T-helper 9 cell (primary cell): ENCODE results near the gene KIF26B.
"Not testable (repeated sequence)": the region's sequence is repeated elsewhere in the genome, so short reads cannot be mapped to it uniquely, and the experiment has no call there.

Experiments
- DNase-seq: peaks from one replicate; pipeline ENCODE4 v3.0.0-alpha.2; 2020

KIF26B gene

DNA sequence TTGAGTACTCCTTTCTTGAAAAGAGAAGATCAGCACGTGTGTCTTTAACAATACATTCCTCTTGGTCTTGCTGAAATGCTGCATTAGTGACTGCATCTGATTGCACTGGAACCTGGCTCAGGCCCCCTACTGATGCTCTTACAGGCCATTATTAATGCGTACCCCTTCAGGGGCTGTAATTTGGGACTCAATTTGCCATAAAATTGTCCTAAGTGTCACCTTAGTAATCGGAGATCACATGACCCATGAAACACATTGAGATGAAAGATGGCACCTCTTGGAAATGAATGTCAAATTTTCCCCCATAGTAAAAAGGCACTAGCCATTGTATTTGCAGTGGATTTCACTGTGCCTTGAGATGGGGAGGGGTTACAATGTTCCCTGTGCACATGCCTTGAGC is 563.3 kb downstream of the KIF26B start:
- no peak for DNase-seq

DNA sequence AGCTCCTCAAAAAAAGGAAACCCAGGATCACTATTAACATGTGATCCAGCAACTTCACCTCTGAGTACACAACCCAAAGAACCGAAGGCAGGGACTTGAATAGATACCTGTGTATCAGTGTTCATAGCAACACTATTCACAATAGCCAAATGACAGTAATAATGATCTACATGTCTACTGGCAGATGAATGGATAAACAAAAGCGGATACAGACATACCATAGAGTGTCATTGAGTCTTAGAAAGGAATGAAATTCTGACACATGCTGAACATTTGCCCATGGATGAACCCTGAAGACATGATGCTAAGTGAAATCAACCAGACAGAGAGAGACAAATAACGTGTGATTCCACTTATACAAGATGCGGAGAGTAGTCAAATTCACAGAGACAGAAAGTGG is 564.2 kb downstream of the KIF26B start:
- no peak for DNase-seq

DNA sequence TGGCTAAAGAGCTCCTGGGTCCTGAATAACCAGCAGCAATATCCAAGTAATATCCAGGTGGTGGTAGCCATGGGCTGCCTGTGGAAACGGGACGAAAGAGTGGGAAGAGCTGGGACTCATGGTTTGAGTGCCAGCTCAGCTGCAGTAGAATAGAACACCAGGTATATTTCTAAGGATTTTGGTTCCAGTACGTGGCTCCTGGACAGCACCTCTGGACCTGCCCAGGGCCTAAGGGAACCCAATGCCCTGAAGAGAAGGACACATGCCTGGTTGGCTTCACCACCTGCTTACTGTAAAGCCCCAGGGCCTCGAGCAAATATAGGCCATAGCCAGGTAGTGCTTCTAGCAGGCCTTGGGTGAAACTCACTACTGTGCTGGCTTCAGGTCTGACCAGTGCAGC is 566.7 kb downstream of the KIF26B start:
- no peak for DNase-seq

DNA sequence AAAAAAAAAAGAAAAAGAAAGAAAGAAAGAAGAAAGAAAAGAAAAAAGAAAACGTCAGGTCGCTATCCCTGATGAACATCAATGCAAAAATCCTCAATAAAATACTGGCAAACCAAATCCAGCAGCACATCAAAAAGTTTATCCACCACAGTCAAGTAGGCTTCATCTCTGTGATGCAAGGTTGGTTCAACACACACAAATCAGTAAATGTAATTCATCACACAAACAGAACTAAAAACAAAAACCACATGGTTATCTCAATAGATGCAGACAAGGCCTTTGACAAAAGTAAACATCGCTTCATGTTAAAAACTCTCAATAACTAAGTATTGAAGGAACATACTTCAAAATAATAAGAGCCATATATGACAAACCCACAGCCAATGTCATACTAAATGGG is 573.2 kb downstream of the KIF26B start:
- not testable (repeated sequence) for DNase-seq

DNA sequence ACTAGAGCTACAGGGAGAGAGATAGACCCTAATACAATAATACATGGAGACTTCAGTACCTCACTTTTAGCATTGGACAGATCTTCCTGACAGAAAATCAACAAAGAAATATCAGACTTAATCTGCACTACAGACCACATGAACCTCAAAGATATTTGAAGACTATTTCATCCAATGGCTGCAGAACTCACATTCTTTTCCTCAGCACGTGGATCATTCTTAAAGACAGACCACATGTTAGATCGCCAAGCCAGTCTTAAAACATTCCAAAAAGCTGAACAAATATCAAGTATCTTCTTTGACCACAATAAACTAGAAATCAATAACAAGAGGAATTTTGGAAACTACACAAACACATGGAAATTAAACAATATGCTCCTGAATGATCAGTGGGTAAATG is 576.0 kb downstream of the KIF26B start:
- no peak for DNase-seq

DNA sequence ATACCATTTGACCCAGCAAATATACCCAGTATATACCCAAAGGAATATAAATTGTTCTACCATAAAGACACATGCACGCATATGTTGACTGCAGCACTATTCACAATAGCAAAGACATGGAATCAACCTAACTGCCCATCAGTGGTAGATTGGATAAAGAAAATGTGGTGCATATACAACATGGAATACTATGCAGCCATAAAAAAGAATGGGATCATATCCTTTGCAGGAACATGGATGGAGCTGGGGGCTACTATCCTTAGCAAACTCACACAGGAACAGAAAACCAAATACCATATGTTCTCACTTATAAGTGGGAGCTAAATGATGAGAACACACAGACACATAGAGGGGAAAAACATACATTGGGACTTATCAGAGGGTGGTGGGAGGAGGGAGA is 585.6 kb downstream of the KIF26B start:
- DNase-seq: not testable (repeated sequence)

DNA sequence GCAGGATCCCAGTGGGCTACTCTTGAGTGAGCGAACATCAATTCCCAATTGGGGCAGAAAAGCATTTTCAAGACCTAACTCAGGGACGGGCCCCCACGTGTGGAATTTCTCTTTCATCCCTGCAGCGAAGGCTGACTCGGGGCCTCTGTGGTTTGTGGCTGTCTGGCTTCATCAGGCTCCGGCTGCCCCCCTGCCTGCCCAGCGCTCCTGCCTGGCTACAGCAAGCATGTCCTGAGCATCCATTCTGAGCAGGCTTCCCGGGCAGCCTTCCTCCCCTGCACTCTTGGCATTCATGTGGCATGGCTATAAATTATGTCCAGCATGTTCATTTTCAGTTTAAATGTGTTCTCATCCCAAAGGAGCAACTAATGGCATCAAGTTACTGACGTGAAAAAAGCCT is 588.1 kb downstream of the KIF26B start:
- no peak for DNase-seq

DNA sequence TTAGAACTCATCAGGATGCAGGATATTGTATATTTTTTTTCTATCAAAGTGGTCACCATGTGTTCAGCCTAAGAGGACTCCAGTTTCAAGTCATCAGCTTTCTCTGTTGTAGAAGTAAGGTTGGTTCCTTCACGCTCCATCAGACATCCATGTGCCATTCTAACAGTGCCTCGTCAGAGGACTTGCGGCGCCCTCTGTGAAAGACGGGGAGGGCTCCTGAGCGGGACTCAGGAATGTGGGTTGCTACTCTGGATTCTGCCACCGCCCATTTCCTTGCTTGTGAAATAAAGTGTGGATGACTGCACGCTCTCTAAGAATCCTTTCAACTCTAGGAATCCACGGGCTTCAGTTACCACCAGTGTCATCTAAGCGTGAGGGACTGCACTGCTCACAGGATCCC is 593.5 kb downstream of the KIF26B start:
- no peak for DNase-seq

DNA sequence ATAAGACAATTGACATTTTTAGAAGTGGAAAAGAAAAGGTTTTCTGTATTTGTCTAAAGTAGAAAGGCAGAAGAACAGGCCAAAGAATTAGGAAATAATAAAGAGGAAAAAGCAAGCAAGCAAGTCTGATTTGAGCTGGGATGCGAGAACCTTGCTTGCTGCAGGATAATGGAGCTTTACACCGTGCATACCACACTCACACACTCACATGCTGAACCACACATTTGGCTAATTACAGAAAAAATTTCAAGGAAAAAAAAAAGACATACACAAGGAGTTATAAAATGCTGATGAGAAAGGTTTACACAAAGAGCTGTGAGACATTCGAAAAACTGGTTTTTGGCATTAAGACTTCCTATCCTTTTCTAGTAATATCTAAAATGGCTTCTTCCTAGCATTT is 593.9 kb downstream of the KIF26B start:
- no peak for DNase-seq

DNA sequence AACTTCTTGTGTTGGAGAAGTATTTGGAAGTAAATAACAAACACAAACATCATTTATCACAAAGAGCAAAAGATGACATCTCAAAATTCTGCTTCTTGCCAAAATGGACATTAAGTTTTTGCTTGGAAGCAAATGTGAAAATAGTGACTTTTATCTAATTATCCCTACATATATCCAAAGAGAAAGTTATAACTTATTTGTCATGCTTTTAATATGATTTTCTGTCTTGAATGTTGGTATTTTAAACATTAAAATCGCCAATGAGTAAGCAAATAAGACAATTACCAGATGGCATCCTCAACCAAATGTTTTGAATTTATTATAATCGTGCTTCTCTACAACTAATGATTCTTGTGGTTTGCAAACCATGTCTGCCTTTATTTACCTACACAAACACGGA is 594.3 kb downstream of the KIF26B start:
- no peak for DNase-seq

DNA sequence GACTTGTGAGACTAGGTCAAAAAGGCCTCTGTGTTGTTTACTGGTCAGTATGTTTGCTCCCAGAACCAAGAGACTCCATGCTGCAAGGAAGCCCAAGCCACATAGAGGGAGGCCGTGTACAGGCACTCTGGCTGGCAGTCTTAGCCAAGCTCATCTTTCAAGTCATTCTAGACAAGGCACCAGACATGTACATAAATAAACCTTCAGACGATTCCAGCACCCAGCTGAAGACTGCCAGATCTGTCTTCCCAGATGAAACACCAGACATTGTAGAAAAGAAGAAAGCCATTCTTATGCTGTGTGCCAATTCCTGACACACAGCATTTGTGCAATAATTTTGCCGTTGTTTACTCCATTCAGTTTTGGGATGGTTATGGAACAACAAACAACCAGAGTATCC is 595.5 kb downstream of the KIF26B start:
- DNase-seq: no peak

DNA sequence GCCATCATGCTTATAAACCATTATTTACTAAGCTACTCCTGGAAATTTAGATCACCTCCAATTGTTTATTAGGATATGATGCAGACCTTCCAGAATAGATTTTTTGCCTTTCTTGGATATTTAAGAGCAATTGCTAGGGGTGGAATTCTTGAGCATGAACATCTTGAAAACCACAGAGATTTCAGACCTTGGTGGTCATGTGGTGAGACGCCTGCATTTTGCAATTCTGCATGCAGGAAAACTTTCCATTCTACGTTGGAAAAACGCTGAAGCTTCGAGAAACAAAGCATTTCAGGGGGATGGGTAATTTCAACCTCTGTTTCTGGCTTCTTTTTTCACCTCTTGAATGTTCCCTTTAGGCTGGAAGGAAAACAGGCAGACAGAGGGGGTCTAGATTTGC is 596.3 kb downstream of the KIF26B start:
- DNase-seq: no peak

DNA sequence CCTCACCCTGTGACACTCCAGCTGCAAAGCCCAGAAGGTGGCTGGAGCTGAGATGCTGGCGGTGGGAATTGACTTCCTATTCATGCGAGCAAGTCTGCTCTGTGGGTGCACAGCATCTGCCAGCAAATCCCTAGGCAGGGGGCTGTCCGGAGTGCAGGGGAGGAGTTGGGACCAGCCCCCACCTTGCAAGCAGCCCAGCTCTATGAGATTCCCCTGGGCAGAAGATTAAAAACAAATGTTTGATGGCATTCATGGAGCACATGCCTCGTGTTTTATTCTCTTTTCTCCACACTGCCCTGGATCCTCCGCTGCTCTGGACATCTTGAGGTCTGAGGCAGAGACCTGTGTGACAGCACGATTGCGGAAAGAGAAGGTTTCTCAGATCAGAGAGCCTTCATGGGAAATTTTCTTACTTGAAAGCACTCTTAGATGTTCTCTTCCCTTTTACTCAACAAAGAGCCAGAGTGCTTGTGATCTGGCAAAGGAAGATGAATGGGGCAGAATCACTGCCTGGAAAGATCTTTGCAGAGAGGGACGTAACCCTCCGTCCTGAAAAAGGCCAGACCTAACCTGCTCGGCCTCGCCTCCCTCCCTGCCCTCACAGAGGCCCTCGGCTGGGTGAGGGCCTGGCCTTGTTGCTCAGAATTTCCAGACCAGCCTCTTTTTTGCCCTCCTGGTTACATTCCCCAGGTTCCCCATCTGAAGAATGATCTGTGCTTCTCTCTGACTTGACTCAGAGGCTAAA is 597.1 kb downstream of the KIF26B start:
- DNase-seq: no peak

DNA sequence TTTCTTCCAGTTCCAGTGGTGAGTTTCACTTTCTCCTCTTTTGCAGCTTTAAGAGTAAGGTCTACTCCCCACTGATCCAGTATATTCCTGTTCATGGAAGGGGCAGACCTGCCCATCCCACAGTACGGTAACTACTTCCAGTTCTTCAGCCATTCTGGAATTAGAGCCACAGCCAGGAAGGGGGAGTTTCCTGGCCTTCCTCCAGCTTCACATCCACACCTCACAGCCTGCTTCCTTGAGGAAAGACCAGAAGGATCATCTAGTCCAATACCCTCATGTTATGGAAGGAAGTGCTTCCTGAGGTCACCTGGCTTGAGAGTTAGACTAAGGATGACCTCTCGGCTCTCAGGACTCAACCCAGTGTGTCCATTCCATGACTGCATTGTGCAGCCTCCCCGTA is 597.8 kb downstream of the KIF26B start:
- DNase-seq: no peak

DNA sequence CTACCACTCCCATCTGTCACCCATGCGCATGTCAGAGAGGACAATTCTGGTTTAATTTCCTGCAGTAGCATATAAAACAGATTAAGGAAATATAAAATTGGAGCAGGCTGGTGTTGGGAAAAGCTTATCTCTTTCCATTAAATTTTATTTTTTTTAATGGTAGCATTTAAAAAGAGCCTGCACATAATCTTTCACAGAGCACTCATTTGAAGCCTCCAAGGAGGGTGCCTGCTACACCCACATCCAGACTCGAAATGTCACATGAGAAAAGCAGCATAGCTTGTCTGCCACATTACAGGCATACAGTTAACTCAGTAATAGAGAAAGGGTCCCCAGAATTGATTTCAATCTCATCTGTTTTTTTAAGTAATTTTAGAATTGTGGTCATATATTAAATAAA is 599.0 kb downstream of the KIF26B start:
- no peak for DNase-seq

DNA sequence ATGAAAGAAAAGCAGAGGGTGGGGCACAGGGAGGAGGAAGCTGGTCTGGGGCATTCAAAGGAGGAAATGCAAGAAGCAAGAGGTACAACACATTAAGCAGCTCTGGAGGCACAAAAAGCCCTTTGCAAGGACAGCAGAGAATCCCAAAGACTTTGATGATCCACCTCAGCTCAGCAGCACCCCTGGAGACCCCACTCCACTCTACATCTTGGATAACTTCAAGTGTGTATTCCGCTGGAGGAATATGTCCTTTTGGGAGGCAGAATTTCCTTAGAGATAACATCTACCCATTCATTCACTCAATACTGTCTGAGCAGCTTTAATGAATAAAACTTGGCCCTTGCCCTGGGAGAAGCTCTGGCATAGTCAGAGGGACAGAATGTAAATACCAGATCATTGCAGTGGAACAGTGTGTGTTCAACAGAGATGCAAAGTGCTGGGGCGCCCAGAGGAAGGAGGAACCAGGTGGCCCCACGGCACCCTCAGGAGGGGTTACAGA is 599.7 kb downstream of the KIF26B start:
- DNase-seq: no peak
